AG08395 (cell line): ENCODE measurements around the gene CCNJL.

Experiments used
- DNase-seq: peaks from one replicate; pipeline ENCODE4 v3.0.0; 2012; ENCODE audit warnings: mixed read lengths, low spot score

The CCNJL gene

GRCh38 chr5:160221082-160221481 is 91.3 kb downstream of the CCNJL start:
- DNase-seq: no peak

DNA sequence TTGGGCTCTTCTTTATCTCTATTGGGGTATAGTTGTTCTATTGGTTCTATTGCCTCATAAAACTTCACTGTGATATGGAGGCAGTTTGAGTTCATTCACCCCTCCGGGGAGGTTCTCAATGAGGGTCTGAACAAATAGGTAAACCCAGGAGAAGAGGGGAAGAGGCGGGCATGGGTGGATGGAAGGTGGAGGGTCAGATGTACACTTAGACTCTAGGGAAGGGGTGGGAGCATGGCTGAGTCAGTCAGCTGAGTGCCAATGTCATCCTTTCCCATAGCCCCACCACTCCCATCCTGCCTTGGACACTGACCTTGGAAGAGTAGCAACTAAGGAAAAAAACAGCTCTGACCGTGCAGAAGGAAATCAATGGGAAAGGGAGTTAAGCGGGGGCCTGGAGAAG is 93.0 kb downstream of the CCNJL start:
- no peak for DNase-seq

DNA sequence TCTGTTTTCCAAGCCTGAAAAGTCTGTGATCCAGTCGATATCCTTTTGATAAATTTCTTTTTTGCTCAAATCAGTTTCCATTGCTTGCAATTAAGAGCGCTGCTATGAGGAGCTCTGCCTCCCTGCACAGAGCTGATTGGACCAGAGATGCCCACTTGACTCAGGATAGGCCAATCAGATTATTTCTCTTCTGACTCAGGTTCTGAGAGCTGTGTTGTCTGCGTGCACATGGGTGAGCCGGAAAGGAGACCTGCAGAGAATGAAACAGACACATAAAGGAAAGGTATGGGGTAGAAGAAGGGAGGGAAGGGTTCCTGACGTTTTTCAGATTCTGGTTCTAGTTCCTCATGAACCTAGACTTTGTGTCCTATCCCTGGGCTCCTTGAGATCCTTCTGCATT is 98.8 kb downstream of the CCNJL start:
- peak; percentile 48 for DNase-seq

DNA sequence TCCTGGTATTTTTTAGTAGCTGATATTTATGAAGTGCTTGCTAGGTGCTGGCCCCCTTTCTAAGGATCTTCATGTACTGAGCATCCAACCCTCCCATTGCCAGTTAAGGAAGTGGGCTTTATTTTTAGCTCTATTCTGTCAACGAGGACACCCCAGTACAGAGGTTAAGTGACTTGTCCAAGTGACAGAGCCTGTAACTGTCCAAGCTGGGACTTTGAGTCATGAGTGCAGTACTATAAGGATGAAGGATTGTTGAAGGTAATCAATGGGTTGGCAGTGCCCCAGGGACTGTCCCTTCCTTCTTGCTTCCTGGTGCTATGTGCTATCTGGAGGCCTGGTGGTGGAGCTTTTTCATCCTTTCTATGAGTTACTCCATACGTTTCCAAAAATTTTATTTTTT is 101.0 kb downstream of the CCNJL start:
- no peak for DNase-seq

- DNase-seq: no peak
Measured at GRCh38 chr5:160210606-160211005, 101.8 kb downstream of the CCNJL start.

- DNase-seq: no peak
Measured at GRCh38 chr5:160209917-160210316, 102.4 kb downstream of the CCNJL start.

GRCh38 chr5:160207061-160207460 is 105.3 kb downstream of the CCNJL start:
- DNase-seq: no peak
